Activated CD4-positive, alpha-beta T cell treated with anti-CD3 and anti-CD28 coated beads, Interleukin-2, amount 50 U/mL, for 4 hours (primary cell): ENCODE measurements around the gene TRIM26.

ENCODE experiments used
- DNase-seq, 2 experiments: peaks; one replicate each; pipeline ENCODE4 v3.0.0-alpha.2; 2020

TRIM26 gene

DNA sequence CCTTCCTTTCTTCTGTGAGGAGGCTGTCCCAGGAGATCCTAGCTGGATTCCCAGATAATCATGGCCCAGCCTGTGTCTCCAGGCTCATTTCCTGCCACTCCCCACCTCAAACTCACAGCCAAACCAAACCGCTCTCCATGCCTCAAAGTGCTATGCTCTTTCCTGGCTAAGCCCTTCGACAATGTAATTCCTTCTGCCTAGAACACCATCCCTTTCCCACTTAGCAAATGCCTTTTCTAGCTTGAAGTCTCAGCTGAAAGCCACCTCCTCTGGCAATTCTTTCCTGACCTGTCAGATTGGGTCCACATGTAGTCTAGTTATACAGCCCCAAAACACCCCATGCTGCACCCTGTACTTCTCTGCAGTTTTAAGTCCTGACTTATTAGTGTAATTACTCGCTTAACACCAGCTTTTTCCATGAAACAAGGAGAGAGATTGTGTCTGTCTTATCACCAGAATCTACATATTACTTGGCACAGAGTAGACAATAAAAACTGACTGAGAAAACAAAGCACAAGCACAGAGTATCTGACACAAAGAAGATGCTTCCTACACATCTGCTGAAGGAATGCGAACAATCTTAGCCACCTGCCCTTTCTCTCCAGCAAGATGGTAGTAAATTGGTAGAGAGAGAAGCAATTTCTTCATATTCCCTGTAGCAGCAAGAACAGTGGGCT lies 5.4 kb downstream of the TRIM26 start:
- no peak for DNase-seq

DNA sequence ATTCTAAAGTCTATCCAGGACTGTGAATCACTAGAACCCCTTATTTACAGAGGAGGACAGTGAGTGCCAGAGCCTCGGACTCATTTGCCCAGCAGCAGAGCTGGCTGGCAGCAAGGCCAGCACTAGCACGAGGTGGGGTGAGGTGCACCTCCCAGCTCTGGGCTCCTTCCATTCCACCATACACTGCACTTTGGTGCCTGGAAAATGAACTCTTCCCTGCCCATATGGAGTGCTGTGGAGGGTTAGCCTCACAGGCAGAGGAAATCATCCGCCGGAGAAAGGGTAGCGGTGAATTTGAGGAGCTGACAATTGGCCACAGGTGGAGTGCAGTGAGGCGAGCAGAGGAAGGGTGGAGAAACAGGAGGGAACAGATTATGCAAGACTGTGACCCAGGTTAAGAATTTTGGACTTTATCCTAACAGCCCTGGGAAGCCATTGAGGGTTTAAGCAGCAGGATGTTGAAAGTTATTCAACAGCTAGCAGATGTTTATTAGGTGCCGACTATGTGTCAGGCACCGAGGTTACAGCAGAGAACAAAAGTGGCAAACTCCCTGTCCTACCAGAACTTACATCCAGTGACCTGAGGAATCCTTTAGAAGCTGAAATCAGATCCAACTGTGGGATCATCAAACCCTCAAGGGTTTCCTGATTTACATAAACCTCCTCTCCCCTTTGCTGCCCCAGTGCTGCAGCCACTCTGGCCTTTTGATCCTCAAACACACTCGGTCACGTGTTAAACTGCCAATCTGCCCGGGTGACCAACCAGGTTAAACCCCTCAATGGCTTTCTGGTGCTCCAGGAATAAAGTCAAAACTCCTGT lies 6.2 kb downstream of the TRIM26 start:
- no peak for DNase-seq

DNA sequence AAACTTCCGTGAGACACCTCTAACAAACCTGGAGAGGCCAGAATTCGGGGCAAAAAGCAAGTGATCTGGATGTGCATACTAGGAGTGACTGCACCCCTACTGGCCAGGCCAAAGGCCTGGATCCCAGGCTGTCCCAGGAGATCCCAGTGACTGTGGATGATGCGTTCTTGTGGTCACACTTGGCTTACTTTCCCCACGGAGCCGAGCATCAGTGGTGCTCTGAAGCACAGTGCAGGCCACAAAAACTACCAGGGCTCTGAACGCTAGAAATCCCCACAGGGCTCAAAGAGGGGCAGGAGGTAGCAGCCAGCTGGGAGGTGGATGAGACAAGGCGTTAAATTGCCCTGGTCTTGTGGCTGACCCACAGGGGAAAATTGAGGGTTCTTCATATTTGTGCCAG lies 7.1 kb downstream of the TRIM26 start:
- no peak for DNase-seq

DNA sequence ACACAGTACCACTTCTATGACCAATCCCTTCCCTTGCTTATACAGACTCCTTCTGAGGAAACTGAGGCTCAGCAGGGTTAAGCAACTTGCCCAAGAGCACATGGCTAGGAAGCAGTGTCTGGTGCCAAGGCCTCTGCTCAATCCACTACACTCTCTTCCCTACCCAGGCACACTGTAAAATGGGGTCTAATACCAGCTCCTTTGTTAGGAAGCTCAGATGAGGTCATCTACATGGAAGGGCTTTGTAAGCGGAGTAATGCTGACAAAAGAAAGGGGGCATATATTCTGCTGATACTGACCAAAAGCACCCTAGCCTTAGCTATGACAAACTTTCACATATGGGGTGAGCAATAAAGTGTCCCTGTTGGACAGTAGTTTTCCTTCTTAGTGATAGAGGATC lies 9.1 kb downstream of the TRIM26 start:
- DNase-seq = no peak

DNA sequence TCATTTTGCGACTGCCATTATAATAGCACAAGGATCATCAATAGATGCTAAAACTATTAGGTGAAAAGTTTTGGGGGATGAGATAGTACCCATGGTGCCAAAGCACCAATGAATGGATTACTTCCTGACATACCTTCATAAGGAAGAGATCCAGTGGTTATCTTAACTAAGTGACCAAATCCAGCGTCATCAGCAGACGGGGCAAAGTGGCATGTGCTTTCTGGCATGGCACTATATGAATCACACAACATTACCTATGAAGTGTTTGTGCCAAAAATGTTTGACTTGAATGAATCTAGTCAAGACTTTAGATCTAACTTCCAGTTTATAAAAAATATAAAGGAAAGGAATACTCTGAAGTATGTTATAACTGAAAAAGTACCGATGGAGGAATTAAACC lies 10.8 kb downstream of the TRIM26 start:
- no peak for DNase-seq

DNA sequence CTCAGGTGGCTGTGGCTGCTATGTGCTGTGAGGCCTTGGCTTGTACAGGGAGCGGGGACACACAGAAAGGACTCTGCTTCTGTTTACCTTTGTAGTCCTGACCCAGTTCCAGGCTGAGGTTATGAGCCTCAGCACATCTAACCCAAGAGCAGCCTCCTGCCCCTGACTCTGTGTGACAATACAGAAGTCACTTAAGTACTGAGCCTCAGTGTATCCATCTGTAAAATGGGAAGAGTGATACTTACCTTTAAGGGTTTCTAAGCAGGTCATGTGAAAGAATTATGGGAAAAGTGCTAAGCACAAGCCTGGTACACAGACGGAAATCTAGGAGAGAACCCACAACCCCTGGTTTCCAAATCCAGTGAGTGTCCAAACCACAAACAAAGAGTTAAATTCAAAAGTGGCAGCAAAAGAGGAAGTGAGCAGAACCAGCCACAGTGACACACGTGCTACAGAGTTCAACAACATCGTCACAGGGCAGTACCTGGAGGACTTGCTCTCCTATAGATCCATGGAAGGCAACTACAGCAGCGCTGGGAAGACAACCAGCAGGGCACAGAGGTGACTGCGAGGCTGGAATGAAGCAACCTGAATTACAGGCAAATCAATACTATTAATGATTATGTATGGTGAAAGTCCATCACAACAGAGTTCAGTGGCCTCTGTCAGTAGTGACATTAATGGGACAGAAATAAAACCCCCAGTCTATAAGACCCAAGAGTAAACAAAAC lies 12.5 kb downstream of the TRIM26 start:
- no peak for DNase-seq

DNA sequence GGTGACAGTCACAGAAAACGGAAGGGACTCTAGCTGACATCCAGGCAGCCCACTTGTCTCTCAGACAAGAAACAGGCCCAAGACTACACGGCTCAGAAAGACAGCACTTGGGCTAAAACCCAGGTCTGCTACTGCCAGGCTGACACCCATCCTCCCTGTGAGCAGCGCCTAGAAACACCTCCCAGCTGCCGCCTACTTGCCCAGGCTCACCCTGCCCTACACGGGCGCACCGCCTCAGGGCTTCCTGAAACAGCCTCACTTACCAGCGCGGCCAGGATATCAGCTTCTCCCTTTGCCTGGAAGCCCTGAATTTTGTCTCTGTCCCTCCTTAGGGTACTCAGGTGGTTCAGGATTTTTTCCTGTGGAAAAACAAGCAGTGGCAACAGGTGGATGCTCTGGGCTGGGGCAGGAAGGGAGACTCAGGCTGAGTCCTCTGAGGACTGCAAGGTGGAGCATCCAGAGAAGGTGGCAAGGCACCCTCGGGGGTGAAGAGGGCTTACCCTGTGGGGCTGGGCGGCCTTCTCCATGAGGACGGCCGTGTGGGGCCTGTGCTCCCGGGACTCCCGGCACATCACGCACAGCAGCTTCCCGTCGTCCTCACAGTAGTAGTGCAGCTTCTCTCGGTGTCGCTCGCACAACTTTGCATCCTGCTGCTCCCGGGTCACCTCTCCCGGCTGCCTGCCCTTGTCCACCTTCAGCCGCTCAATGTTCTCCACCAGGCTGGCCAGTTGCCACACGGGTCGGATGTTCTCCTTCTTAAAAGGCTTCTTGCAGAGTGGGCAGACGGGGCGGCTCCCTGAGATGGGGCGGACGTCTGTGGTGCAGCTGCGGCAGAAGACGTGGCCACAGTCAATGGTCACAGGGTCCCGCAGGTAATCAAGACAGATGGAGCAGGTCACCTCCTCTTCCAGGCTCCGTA lies 14.8 kb downstream of the TRIM26 start:
- no peak for DNase-seq

DNA sequence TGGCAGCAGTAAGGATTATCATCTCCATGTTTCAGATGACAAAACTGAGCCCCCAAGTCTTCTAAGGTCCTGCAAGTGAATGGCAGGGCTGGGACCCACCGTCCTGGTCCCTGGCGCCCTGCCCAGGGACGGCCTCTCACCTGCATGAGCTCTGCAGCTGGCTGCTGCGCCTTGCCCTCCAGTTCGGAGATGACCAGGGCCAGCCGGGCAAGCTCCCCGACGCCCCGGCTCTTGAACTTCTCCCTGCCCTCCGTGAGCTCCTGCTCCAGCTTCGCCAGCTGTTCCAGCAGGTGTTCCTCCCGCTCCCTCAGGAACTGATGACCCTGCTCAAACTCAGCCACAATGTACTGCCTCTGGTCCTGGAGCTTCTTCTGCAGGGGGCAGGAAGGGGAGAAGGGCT lies 16.8 kb downstream of the TRIM26 start:
- no peak for DNase-seq

DNA sequence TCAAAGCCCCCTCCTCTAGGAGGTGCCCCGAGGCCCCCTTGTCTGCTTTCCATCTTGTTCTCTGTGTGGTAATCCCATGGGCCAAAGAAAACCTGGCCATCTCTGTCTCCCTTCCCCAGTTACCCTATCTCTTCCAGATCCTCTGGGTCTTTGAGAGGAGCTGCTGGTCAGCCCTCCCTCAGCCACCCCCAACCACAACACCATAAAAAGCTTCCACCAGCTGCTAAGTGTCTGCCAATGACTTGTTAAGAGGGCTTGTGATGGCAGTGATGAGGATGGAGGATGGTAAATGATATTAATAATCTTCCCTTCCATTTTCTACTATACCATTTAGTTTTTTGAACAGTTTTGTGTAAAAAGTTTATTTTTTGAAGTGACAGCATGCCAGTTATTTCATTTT lies 17.3 kb downstream of the TRIM26 start:
- no peak for DNase-seq

DNA sequence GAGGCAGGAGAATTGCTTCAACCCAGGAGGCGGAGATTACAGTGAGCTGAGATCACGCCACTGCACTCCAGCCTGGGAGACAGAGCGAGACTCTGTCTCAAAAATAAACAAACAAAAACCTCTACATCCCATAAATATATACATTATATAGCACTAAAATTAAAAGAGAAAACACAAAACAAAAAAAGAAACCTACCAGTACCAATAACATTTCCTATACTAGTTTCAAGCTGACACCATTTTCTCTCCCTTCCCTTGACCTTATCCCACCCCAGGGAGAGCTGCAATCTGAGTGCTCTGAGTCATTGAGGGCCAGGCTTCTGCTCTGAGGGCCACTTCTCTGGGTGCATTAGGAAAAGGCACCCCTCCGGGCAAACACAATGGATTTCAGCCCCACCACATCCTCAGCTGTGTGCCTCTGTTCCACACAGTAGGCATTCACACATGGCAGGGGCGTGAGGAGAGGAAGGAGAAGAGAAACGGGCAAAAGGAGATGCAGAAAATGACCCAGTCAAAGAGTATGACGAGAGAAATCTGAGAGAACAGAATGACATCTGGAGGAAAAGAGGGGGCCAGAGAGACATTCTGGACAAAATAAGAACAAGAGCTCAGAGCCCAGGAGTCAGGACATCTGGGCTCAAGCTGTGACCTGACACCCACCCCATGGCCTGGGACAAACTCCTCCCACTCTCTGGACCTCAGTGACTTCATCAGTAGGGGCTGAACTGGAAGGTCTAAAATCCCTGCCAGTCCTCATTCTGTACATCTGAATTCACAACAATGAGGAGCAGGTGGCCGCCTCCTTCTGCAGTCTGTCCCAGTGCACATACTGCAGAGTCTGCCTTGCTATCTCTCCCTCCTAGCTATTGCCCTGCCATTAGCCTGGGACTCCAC lies 18.2 kb downstream of the TRIM26 start:
- no peak for DNase-seq

DNA sequence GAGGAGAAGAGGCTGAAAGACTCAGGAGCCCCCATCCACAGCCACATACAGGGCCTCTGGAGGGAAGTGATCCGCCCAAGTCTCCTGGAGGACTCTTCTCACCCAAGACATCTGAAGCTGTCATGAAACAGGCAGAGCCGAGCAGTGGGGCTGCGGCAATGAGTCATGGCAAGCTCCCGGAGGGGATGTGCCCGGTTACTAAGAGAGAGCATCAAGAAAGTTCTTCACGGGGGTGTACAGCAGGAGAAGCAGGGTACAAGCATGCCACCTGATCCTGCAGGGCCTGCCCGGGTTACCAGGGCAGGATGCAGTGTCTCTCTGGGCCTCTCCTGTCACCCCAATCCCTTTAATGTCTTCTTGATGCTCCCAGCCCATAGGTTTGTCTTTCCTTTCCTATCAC lies 21.1 kb downstream of the TRIM26 start:
- DNase-seq = no peak

DNA sequence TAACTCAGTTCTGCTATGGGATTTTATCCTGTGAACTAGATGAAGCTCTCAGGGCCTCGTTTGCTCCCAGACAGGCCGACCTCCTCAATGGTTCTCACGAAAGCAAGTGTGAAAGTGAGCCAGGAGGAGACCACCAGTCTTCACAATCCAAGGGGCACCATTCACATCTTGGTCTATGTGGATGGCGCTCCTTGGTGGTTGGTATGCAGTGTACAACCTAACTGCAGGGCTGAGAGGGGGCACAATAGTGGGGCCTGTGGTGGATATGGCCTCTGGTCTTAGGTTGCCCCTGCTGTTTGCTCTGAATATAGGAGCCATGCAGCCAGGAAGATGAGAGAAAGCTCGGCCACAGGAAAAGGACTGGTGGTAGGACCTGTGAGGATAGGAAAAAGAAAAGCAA lies 24.7 kb downstream of the TRIM26 start:
- no peak for DNase-seq

DNA sequence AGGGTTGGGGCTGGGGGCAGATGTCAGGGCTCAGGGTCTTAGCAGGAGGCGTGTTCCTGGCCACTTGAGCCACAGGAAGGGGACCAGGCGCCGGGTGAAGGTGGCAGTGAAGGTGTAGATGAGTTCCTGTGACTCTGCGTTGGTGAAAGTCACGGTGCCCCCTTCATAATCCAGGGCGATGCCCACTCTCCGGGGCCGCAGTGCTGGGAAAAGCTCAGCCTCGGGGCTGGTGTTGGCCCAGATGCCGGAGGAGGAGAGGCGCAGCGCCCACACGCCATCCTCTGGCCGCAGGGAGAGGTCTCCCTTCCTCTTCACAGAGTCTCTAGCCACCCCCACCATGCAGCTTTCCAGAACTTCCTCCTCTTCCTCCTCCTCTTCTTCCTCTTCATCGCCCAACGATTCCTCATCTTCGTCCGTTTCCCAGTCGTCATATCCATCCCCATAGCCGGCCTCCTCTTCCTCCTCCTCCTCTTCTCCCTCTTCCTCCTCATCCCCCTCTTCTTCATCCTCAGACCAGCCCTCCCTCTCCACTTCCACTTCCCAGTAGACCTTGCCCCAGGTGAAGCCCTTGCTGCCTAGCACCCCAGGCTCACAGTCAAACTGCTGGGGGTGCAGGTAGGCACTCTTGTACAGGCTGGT lies 27.2 kb downstream of the TRIM26 start:
- DNase-seq = no peak

DNA sequence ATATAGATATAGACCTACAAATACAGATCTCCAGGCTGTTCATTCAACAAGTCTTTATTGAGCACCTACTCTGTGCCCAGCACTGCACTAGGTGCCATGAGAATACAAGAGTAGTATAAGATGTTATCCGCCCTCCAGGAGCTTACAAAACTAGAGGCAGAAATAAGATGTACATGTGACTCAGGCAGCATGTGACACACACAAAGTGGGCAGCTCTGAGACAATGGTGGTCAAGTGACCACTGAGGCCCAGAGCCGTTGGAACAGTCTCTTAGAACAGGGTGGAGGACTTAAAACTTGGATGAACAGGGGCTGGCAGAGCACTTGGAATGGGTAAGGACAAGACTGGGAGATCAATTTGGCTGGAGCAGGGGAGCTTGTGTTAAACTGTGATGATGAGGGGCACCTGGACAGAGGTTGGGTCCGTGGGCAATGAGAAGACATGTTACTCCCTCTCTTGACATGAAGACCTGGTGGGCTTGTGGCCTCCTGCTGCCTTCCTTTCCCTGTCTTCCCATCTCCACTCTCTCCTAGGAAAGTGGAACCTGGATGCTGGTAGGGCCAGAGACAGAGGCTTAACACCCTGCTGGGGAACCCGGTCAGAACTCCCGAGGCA lies 28.7 kb downstream of the TRIM26 start:
- DNase-seq = no peak

DNA sequence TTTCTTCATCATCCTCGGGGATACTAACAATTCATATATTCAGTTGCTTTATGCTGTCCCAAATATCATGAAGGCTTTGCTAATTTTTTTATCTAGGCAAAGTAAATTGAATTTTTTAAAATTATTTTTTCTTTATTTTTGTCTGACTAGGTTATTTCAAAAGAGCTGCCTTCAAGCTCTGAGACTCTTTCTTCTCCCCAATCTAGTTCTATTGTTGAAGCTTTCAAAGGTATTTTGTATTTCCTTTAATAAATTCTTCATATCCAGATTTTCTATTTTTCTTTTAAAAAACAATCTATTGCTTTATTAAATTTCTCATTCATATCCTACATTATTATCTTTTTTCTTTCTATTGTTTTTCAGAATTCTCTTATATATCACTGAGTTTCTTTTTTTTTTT lies 33.1 kb downstream of the TRIM26 start:
- no peak for DNase-seq

DNA sequence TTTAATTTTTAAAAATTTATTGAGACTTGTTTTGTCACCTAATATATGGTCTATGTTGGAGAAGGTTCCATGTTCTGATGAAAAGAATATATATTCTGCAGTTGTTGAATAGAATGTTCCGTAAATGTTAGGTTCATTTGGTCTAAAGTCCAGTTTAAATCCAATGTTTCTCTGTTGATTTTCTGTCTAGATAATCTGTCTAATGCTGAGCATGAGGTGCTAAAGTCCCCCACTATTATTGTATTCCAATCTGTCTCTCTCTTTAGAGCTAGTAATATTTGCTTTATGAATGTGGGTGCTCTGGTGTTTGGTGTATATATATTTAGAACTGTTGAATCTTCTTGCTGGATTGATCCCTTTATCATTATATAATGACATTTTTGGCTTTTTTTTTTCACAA lies 34.4 kb downstream of the TRIM26 start:
- no peak for DNase-seq

DNA sequence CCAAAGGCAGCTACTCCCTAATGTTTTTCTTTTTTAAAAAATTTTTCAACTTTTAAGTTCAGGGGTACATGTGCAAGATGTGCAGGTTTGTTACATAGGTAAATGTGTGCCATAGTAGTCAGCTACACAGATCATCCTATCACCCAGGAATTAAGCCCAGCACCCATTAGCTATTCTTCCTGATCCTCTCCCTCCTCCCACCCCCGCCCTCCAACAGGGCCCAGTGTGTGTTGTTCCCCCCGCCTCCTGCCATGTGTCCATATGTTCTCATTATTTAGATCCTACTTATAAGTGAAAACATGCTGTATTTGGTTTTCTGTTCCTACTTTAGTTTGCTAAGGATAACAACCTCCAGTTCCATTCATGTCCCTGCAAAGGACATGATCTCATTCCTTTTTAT lies 37.4 kb downstream of the TRIM26 start:
- no peak for DNase-seq

DNA sequence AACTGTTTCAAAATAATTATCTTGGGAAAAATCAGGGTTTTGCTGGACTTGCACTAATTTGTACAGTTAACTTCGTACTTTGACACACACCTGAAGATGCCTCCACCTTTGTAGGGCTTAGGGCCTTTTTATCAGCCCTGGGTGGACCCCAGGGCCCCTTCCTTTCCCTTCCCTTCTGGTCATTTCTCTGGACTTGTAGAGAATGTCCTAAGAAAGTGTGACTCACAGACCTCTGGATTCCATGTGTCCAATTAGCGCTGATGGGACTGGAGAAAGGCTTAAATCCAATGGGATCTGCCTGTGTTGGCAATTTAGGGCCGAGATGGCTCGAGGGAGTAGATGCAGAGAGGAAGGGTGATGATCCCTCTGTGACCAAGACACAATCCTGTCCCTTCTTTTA lies 40.5 kb downstream of the TRIM26 start:
- no peak for DNase-seq

DNA sequence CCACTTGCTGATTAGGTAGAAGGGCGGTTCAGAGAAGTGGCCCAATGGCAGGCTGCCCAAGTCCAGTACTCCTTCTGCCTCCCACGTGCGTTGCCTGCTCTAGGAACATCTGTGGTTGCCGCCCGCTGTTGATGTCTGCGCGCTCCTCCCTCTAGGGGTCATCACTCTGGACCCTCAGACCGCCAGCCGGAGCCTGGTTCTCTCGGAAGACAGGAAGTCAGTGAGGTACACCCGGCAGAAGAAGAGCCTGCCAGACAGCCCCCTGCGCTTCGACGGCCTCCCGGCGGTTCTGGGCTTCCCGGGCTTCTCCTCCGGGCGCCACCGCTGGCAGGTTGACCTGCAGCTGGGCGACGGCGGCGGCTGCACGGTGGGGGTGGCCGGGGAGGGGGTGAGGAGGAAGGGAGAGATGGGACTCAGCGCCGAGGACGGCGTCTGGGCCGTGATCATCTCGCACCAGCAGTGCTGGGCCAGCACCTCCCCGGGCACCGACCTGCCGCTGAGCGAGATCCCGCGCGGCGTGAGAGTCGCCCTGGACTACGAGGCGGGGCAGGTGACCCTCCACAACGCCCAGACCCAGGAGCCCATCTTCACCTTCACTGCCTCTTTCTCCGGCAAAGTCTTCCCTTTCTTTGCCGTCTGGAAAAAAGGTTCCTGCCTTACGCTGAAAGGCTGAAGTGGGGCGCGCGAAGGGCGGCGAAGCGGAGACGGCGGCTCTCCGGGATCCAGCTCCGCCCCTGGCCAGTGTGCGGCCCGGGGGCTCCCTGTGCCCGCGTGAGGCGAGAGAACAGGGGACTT lies 41.3 kb downstream of the TRIM26 start:
- no peak for DNase-seq
